ENCODE data around the gene GPRIN2. TPM values are rescaled to one million over a fixed set of nuclear protein-coding genes. Genes with fewer than 3 reads are reported as not detected.
"Not testable (repeated sequence)": the region's sequence is repeated elsewhere in the genome, so short reads cannot be mapped to it uniquely, and the experiment has no call there.

GPRIN2 gene
- total RNA-seq, 1 experiment from 2014 or later, result not detected

DNA sequence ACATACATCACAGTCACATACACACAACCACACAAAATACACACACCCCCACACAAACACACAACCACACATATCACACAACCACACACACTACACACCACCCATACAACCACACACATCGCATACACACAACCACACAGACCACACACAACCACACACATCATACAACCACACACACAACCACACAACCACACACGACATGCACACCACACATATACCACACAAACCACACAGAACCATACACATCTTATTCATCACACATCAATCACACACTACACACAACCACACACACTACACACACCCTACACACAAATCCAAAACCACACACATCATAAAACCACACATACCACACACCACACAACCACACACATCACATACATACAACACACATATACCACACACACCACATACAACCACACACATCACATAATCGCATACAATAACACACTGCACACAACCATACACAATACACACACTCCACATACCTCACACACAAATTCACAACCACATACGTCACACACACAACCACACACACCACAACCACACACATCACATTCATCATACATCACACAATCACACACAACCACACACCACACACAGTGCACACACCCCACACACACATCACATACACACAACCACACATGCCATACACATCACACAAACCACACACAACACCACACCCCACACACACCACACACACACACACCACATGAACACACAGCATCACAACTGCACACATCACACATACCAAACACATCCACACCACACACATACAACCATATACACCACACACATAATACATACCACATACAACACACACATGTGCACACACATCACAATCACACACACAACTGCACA lies 30.4 kb downstream of the GPRIN2 start:
- in situ Hi-C loops (cut with HindIII; ENCODE audit: low sequenced_read_pairs), result loop anchor here (25.0 kb wide), 1 partner anchor 289 kb away; no protein-coding TSS in a partner anchor

DNA sequence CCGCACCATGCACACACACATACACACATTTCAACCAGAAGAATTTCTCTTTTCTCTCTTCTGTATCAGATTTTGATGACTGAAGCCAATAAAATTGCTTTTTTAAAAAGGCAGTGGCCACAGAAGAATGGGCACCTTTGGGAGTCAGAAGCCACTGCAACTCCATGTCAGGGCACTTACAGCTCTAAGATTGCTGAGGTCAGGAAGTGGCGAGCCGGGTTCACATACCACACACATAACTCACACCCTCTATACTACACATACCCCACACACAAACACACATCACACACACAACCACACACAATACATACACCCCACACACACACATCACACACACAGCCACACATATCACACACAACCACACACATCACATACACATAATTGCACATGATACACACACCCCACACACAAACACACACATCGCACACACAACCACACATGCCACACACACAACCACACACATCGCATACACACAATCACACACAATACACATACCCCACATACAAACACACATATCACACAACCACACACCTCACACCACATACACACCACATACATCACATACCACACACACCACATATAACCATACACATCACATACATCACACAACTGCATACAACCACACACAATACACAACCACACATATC lies 31.2 kb downstream of the GPRIN2 start:
- no peak for DNase-seq (ENCODE audit: low spot score)
- in situ Hi-C loops (cut with HindIII; ENCODE audit: low sequenced_read_pairs), result loop anchor here (25.0 kb wide), 1 partner anchor 288 kb away; no protein-coding TSS in a partner anchor

More for the DNA sequence above, 30.4 kb downstream of the GPRIN2 start:
- DNase-seq (ENCODE audit: low spot score), result no peak

DNA sequence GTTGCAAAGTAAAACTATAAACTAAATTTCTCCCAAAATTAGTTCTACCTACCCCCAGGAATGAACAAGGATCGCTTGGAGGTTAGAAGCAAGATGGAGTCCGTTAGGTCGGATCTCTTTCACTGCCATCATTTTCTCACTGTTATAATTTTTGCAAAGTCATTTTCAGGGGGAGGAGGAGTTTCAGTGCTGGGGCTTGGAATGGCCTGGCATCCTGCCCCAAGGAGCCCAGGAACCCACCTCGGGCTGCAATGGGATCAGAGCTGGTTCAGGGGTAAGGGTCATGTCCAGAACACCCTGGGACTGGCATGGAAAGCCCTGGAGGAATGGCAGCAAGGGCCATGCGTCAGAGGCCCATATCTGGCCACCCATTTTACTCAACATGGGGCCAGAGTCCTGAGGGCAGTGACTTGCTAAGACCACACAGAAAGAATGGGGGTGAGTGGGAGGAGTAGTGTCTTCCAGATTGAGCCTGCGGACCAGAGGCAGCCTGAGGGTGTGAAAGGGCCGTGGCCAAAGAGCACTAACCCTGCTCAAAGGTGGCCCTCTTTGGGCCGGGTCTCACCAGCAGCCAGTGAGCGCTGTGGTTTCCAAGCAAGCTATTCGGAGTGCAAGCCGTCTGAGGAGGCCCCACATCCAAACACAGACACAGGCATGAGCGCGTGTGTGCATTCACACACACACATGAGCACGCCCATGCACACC lies 31.8 kb downstream of the GPRIN2 start:
- no peak for DNase-seq (ENCODE audit: low spot score)

DNA sequence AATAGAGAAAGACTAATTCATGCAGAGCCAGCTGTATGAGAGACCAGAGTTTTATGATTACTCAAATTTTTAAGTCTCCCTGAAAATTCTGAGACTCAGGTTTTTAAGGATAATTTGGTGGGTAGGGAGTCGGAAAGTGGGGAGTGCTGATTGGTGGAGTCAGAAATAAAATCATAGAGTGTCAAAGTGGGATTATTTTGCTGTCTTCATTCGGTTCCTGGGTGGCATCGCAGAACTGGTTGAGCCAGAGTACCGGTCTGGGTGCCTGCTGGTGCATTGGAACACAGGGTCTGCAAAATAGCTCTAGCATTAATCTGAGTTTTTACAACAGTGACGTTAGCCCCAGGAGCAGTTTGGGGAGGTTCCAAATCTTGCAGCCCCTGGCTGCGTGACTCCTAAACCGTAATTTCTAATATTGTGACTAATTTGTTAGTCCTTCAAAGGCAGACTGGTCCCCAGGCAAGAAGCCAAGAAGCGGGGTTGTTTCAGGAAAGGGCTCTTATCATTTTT lies 32.4 kb downstream of the GPRIN2 start:
- in situ Hi-C loops (cut with HindIII; ENCODE audit: low sequenced_read_pairs), result no loop called here
- DNase-seq (ENCODE audit: low spot score), result peak; percentile 64

More for the DNA sequence above, 31.8 kb downstream of the GPRIN2 start:
- in situ Hi-C loops (cut with HindIII; ENCODE audit: low sequenced_read_pairs), result loop anchor here (25.0 kb wide), 1 partner anchor 287 kb away; no protein-coding TSS in a partner anchor

DNA sequence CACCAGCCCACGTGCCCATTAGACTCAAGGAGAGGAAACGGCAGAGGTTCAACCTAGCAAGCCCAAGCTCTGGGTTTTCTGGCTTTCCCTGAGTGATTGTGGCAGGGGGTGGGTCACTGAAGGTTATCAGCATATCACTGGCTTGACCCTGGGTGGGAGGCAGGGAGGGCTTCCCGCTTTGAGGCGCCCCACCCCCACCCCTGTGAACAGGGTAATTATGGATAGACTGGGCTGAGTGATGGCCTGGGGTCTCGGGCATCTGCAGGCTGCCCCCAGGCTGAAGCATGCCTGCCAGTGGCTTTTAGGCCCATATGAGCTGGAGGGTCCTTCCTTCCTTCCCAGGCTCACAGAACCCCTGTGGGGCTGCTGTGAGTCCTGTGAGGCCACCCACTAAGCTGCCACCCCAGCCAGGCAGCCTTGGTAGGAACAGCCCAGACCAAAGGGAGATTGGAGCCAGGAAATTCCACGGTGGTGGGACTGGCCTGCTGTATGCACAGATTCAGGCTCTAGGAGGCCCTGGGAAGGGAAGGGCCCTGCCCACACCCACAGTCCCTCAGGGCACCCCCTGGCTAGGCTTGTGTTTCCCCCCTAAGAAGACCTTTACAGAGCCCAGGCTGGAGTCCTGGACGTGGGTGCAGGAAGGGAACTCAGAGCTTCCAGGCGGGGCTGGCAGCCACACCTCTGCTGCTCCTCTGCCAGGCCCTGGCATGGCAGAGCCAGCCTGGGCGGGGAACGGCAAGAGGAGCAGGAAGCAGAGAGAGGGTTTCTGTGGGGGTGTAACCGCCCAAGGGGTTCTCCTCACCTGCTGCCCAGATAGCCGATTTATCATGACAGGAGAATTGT lies 33.1 kb downstream of the GPRIN2 start:
- DNase-seq (ENCODE audit: low spot score), result peak; percentile 94
- in situ Hi-C loops (cut with HindIII; ENCODE audit: low sequenced_read_pairs), result no loop called here

DNA sequence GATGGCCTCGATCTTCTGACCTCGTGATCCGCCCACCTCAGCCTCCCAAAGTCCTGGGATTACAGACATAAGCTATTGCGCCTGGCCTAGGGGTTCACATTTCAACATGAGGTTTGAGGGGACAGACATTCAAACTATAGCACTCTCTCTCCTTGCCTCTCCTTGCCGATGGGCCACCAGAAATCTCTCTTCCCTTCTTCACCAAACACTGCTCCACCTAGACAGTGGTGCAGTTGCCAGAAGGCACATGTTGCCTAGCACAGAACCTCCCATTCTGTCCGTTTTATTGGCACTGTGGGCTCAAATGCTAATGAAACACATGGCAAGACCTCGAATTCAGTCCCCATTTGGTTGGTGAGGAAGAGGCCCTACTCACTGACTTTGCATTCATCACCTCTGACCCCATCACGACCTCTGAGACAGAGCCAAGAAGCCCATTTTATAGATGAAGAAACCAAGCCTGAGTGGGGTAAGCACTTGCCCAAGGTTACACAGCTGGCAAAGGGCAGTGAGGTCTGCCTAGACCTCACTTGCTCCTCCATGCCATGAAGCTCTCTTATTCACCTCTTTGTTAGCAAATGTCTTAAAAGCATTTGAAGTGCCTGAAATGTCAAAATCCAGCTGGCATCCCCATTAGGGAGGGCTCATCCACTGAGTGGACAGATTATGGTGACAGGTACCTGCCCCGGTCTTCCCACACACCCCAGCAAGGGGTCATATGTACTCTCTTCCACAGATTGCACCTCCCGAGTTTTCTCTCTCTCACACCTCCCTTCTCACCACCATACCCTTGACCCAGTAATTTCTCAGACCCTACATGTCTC lies 34.0 kb downstream of the GPRIN2 start:
- in situ Hi-C loops (cut with HindIII; ENCODE audit: low sequenced_read_pairs), result no loop called here

DNA sequence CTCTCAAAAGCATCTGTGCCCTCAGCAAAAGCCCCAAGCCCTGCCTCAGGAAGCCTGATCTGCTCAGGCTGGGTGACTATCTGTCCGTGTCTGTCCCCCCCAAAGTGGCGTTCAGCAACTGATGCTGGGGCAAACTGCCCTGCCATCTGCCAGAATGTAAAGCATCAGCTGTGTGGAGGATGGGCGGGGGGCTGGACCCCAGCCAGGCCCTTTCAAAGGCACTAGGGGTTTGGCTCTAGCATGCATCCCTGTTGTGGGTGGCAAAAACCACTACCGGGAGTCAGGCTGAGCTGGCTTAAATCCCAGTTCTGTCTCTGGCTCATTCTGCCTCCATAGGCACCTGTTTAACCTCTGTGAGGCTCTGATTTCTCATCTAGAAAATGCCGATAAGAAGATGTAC lies 35.5 kb downstream of the GPRIN2 start:
- in situ Hi-C loops (cut with HindIII; ENCODE audit: low sequenced_read_pairs), result no loop called here
- DNase-seq (ENCODE audit: low spot score), result peak; percentile 98

More for the DNA sequence above, 34.0 kb downstream of the GPRIN2 start:
- no peak for DNase-seq (ENCODE audit: low spot score)

DNA sequence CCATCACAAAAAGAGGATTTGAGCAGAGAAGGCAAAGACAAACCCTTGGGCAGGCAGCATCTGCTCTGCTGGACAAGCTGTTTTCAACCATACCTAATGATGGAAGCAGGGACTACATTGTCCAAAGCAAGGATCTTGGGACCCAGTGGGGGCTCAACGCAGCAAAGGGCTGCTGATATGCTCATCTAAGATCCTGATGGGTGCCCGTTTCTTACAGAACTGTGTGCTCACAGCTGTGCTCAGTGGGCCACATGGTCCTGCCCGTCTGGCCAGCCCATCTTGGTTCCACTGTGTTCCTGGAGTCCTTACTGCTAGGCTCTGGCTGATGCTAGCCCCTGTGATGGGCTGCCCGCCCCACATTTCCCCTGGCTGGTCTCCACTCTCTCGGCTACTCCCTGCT lies 36.1 kb downstream of the GPRIN2 start:
- in situ Hi-C loops (cut with HindIII; ENCODE audit: low sequenced_read_pairs), result no loop called here

DNA sequence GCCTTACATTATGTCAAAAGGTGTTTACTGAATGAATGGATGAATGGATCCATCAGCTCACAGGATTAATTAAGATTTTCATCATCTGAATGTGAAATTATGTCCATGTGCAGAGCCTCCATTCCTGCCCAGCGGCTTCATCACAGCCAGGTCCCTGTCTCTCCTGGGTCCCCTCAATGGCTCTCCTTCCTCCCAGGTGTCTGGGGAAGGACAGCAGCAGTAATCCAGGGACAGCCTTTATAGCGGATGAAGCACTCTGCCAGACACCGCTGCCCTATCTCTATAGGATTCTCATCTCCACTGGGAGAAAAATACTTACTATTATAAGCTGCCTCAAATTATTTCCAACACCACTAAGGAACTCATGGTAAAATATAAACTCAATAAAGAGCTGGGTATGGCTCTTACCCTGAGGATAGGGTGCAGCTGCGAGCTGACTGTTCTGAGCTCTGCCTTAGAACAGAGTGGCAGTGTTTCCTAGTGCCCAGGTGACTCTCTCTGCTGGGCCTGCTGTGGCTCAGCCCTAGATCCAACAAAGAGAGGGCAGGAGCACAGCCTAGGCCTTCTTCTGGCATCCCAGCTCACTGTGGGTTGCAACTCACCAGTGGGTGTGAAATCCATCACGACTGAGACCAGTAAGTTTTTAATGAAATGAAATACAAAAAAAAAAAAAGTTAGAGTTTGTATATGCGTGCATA lies 38.3 kb downstream of the GPRIN2 start:
- in situ Hi-C loops (cut with HindIII; ENCODE audit: low sequenced_read_pairs), result no loop called here
- DNase-seq (ENCODE audit: low spot score), result no peak

More for the DNA sequence above, 36.1 kb downstream of the GPRIN2 start:
- DNase-seq (ENCODE audit: low spot score), result peak; percentile 54

DNA sequence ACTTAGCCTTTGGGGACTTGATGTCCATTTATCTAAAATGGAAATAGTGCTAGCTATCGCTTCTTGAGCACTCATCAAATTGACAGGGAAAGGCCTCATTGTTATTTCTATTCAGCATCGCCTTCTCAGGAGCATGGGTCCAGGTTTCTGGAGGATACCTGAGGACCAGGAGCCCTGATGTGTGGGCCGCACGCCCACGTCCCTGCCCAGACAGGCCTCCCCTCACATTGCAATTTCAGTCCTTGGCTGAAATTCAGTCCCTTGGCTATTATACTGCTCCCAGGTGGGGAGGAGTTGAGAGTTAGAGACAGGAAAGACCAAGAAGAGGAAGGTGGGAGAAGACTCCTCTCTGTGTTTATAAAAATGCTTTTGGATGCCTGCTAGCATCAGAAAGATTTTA lies 38.9 kb downstream of the GPRIN2 start:
- in situ Hi-C loops (cut with HindIII; ENCODE audit: low sequenced_read_pairs), result no loop called here
- peak; percentile 32 for DNase-seq (ENCODE audit: low spot score)

DNA sequence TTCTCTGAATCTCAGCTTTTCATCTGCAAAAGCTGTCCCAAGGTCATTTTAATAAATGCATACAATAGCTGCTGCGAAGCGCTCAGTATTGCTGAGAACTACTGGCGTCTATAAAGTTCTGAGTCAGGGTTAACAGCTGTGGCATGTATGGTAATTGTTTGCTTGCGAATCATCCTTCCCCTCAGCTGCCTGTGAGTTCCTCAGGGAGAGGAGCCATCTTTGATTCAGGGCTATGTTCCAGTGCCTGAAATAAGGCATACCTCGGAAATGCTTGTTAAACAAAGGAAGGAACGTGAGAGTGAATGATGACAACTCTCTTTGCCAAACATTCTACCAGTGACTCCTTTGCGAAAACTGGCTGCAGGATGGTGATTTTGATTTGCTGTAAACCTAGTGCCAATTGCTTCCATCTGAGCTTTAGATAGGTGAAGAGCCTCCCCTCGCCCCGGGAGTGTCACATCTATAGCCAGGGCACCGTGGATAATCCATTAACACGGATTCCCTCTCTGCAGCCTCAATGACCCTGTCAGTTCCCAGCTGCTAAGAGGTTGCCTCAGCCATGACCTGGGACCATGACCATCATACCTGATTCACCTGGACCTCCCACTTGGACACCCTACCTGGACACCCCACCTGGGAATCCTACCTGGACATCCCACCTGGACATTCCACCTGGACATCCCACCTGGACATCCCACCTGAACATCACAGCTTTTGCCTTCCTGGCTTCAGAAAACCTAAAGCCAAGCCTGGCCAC lies 39.6 kb downstream of the GPRIN2 start:
- no peak for DNase-seq (ENCODE audit: low spot score)
- in situ Hi-C loops (cut with HindIII; ENCODE audit: low sequenced_read_pairs), result no loop called here

DNA sequence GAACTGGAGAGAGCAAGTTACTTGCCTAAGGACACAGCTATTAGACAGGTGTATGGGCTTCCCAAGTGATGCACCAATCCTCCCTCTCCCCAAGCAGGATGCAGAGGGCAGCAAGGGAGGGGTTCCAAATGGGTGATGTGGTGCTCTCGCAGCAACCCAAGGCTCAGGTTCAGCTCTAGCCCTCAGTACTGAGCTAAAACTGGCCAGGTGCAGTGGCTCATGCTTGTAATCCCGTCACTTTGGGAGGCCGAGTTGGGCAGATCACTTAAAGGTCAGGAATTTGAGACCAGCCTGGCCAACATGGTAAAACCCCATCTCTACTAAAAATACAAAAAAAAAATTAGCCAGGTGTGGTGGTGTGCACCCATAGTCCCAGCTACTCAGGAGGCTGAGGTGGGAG lies 40.7 kb downstream of the GPRIN2 start:
- DNase-seq (ENCODE audit: low spot score), result no peak
- in situ Hi-C loops (cut with HindIII; ENCODE audit: low sequenced_read_pairs), result no loop called here

DNA sequence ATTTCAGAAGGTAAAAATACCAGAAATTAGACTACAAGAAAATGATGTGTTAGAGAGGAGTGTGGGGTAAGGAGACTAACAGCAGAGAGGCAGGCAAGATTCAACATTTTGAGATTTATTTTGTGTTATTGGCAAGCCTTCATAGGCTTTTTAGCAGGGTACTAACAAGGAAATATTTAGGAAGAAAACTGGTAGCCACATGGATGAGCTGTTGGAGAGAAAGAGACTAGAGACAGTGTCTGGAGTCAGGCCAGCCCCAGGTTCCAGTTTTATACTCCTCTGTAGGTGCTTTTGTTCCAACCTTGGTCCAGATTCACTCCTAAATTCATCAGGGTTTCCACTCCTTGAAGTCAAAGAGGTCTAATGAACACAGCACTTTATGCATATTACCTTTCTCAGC lies 41.1 kb downstream of the GPRIN2 start:
- in situ Hi-C loops (cut with HindIII; ENCODE audit: low sequenced_read_pairs), result no loop called here
- peak; percentile 80 for DNase-seq (ENCODE audit: low spot score)

DNA sequence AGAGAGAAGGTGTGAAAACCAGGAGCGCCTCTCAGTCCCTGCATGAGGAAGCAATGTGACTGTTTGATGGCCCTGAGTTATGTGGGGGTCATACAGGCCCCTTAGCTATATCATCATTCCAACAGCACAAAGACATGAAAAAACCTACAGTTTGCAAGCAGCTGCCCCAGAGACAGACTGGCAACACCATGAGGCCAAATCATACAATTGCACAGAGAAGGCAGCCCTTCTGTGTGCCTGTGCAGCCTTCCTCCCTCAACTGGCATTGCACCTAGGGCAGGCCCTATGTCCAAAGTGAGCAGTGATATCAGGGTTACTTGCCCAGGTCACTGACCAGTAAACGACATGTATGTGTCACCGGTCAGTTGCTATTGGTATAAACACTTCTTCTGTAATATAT lies 41.6 kb downstream of the GPRIN2 start:
- in situ Hi-C loops (cut with HindIII; ENCODE audit: low sequenced_read_pairs), result no loop called here
- no peak for DNase-seq (ENCODE audit: low spot score)

DNA sequence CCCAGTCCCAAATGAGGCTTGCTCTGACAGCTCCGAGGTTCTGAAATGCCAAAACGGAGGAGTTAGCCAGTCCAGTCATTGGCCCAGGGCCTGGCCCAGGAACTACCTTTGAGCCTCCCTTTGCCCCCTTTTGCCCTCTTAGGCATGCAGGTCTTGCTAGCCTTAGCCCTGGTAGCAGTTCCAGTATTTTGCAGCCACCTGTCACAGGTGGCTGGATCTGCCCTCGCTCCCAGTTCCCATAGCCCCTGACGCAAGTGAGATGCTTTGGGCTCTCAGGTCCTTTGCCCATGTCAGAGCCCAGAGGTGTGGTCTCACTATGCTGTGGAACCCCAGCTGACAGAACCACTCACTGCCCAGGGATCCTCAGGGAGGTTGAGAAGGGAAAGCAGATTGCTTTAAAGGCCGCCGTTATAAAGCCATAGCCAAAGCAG lies 42.0 kb downstream of the GPRIN2 start:
- in situ Hi-C loops (cut with HindIII; ENCODE audit: low sequenced_read_pairs), result no loop called here
- no peak for DNase-seq (ENCODE audit: low spot score)

DNA sequence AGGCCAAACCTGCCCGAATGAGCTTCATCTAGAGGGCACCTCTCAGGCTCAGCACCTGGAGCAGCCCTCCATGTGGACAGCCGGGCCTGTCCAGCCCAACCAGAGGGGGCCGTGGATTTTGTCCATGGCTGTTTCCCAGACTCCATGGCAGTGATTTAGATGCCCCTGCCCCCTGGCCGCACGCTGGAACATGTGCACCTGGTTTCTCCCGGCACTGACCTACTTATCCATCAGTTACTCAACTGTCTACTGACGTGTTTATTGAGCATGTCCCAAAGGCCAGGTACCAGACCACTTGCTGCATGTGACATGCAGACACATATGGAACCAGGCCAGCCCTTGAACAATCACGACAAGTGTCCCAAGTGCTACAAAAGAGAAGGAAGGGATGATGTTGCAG lies 43.1 kb downstream of the GPRIN2 start:
- in situ Hi-C loops (cut with HindIII; ENCODE audit: low sequenced_read_pairs); DNase-seq (ENCODE audit: low spot score): not testable (repeated sequence)

DNA sequence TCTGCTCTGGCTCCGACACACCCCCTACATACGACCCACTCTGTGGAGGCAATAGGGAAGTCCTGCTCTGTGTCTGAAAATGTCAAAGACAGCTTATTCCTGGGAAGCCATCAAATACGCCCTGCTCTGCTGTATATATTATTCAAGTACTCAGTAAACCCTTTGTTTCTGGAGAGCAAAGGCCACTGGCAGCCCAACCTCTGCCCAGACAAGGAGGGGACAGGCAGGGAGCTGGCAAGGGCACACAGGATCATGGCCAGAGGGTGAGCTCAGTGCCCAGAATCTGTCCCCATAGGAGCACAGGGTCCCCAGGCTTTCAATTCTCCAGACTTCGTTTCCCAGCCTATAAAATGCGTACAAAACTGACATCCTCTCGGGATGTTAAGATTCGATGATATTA lies 43.7 kb downstream of the GPRIN2 start:
- in situ Hi-C loops (cut with HindIII; ENCODE audit: low sequenced_read_pairs), result not testable (repeated sequence)

More for the DNA sequence above, 43.7 kb downstream of the GPRIN2 start:
- not testable (repeated sequence) for DNase-seq (ENCODE audit: low spot score)

Measured in G401 (cell line).